IPS DF 6.9 (cell line): ENCODE data around the gene TMTC2.

ENCODE experiments used
- DNase-seq: peaks from one replicate; pipeline ENCODE4 v3.0.0-alpha.2; 2013; ENCODE audit warnings: low read depth, low spot score
- H3K27ac ChIP-seq: one replicate; pipeline ENCODE4 v1.5.1; 2013; ENCODE audit warnings: low read length, control low read depth
- H3K27me3 ChIP-seq: 2 replicates; pipeline ENCODE4 v1.6.1; 2013; ENCODE audit warnings: mild to moderate bottlenecking, low read length; ENCODE audit not compliant: control insufficient read depth, insufficient read depth
- H3K36me3 ChIP-seq: 2 replicates; pipeline ENCODE4 v1.6.1; 2013; ENCODE audit warnings: low read length; ENCODE audit not compliant: control insufficient read depth, insufficient read depth
- H3K4me1 ChIP-seq: 2 replicates; pipeline ENCODE4 v1.6.1; 2013; ENCODE audit warnings: low read length; ENCODE audit not compliant: control insufficient read depth, insufficient read depth
- H3K4me3 ChIP-seq: 2 replicates; pipeline ENCODE4 v1.5.1; 2013; ENCODE audit warnings: mild to moderate bottlenecking, low read length
- H3K9me3 ChIP-seq: 2 replicates; pipeline ENCODE4 v1.6.1; 2013; ENCODE audit warnings: low read length, inconsistent platforms; ENCODE audit not compliant: control insufficient read depth, insufficient read depth
- WGBS: extraction: QIAGEN DNeasy Blood & Tissue Kit; methylation state at CpG from one replicate; pipeline ENCODE4 v1.1.7; 2013; ENCODE audit warnings: mixed read lengths, missing lambda C conversion rate; ENCODE audit not compliant: insufficient read length, insufficient coverage; 5-methylcytosine and 5-hydroxymethylcytosine counted together

Gene TMTC2

GRCh38 chr12:82725741-82726140, 39.0 kb downstream of the TMTC2 start:
- Histone ChIP-seq H3K9me3 (no peaks in the 10 kb centered on the region), H3K27ac (no peak overlapping the region), H3K4me1 (no peaks in the 10 kb centered on the region), H3K4me3 (no peak overlapping the region), H3K36me3 (no peaks in the 10 kb centered on the region), H3K27me3 (no peaks in the 10 kb centered on the region)
- no peak for DNase-seq
- no CpG with 5 or more reads among the region's 1 CpG for WGBS

DNA sequence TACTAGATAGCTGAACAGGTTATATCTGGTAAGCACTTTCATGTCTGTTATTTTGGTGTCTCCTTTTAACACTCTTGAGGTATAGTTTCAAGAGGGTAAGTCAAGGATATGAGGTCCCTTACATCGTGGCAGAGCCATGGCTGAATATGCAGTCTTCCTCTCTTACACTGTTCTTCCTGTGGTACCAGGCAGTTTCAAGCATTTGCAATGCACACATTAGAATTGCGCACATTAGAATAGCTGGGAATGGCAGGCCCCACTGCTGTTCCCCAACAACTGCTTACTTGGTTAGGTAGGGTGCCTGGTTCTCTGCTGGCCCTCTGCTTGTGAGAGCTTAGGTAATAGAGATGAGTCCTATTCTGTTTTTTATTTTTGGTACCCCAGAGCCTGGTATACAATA, 41.2 kb downstream of the TMTC2 start:
- H3K9me3 ChIP-seq, result no peaks in the 10 kb centered on the region
- no peaks in the 10 kb centered on the region for H3K4me1 ChIP-seq
- no peak overlapping the region for H3K4me3 ChIP-seq
- no peaks in the 10 kb centered on the region for H3K36me3 ChIP-seq
- no peaks in the 10 kb centered on the region for H3K27me3 ChIP-seq
- H3K27ac ChIP-seq, result no peak overlapping the region
- WGBS, result no CpG with 5 or more reads among the region's 2 CpGs
- DNase-seq, result no peak

GRCh38 chr12:82728710-82729109, 42.0 kb downstream of the TMTC2 start:
- no peaks in the 10 kb centered on the region for H3K4me1 ChIP-seq
- no peaks in the 10 kb centered on the region for H3K27me3 ChIP-seq
- no peak for DNase-seq
- no peaks in the 10 kb centered on the region for H3K9me3 ChIP-seq
- H3K36me3 ChIP-seq, result no peaks in the 10 kb centered on the region
- no peak overlapping the region for H3K4me3 ChIP-seq
- H3K27ac ChIP-seq, result no peak overlapping the region
- no CpG with 5 or more reads among the region's 22 CpGs for WGBS

DNA sequence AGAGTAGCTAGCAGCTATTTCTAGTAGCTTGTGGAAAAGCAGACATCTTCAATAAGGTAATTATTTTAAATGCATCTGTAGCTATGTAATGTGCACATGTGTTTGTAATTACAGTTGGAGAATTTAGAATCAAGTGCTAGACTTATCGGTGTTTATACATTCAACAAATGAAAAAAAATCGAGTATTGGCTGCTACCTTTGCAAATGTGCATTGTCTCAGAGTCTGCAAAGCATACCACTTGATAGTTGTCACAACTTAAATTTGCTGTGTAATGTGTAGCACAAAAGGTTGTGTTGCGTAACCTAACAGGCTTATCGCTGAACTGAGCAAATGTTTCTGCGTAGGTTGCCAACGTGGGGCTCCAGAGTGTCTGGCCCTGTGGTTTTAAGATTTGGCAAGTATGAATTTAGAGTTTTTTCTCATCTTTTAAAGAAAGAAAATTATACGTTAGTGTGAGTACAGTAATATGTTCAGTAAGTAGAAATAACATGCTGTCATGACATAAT, 44.3 kb downstream of the TMTC2 start:
- H3K4me3 ChIP-seq, result no peak overlapping the region
- DNase-seq, result no peak
- H3K9me3 ChIP-seq, result no peaks in the 10 kb centered on the region
- H3K27ac ChIP-seq, result no peak overlapping the region
- H3K4me1 ChIP-seq, result no peaks in the 10 kb centered on the region
- no peaks in the 10 kb centered on the region for H3K27me3 ChIP-seq
- H3K36me3 ChIP-seq, result no peaks in the 10 kb centered on the region
- WGBS, result 100% methylated on average over 1 of the region's 7 CpGs

- no CpG with 5 or more reads among the region's 7 CpGs for WGBS
- Histone ChIP-seq H3K4me1 (no peaks in the 10 kb centered on the region), H3K36me3 (no peaks in the 10 kb centered on the region), H3K9me3 (no peaks in the 10 kb centered on the region), H3K27me3 (no peaks in the 10 kb centered on the region), H3K27ac (no peak overlapping the region), H3K4me3 (no peak overlapping the region)
- no peak for DNase-seq
These were observed 53.7 kb downstream of the TMTC2 start for GRCh38 chr12:82740129-82741000.

GRCh38 chr12:82745063-82745674, 58.5 kb downstream of the TMTC2 start:
- WGBS, result no CpG with 5 or more reads among the region's 4 CpGs
- Histone ChIP-seq H3K27me3 (no peaks in the 10 kb centered on the region), H3K27ac (no peak overlapping the region), H3K36me3 (no peaks in the 10 kb centered on the region), H3K4me3 (no peak overlapping the region), H3K4me1 (no peaks in the 10 kb centered on the region), H3K9me3 (no peaks in the 10 kb centered on the region)
- no peak for DNase-seq

DNA sequence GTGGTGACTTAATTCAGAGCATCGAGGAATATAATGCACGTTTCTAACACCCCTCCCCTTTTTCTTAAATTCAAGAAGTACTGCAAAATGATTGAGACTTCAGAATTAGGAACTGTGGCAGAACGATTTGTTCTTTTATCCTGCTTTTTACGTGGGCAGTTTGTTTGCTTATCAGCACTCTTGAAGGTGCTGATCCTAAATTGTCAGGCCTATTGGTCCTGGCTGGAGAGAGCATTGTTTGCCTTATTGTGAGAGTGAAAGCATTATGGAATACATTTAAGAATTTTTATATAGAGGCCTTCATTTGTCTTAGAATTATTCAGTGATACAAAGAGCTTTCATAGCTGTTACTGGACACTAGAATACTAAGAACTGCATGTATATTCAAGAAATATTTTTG, 59.1 kb downstream of the TMTC2 start:
- H3K36me3 ChIP-seq, result no peaks in the 10 kb centered on the region
- DNase-seq, result no peak
- H3K4me1 ChIP-seq, result no peaks in the 10 kb centered on the region
- no CpG with 5 or more reads among the region's 4 CpGs for WGBS
- H3K9me3 ChIP-seq, result no peaks in the 10 kb centered on the region
- no peak overlapping the region for H3K27ac ChIP-seq
- no peak overlapping the region for H3K4me3 ChIP-seq
- H3K27me3 ChIP-seq, result no peaks in the 10 kb centered on the region

- H3K27ac ChIP-seq, result no peak overlapping the region
- no CpG with 5 or more reads among the region's 2 CpGs for WGBS
- H3K9me3 ChIP-seq, result no peaks in the 10 kb centered on the region
- H3K36me3 ChIP-seq, result no peaks in the 10 kb centered on the region
- DNase-seq, result no peak
- H3K4me3 ChIP-seq, result no peak overlapping the region
- H3K4me1 ChIP-seq, result no peaks in the 10 kb centered on the region
- no peaks in the 10 kb centered on the region for H3K27me3 ChIP-seq
These were observed 60.0 kb downstream of the TMTC2 start for GRCh38 chr12:82746668-82747067.

GRCh38 chr12:82749015-82749414, 62.3 kb downstream of the TMTC2 start:
- H3K9me3 ChIP-seq, result no peaks in the 10 kb centered on the region
- no peak overlapping the region for H3K4me3 ChIP-seq
- no peaks in the 10 kb centered on the region for H3K27me3 ChIP-seq
- no peak for DNase-seq
- H3K27ac ChIP-seq, result no peak overlapping the region
- H3K36me3 ChIP-seq, result no peaks in the 10 kb centered on the region
- no CpG with 5 or more reads among the region's 4 CpGs for WGBS
- H3K4me1 ChIP-seq, result no peaks in the 10 kb centered on the region

GRCh38 chr12:82754856-82755255, 68.2 kb downstream of the TMTC2 start:
- DNase-seq, result no peak
- Histone ChIP-seq H3K36me3 (no peaks in the 10 kb centered on the region), H3K27me3 (no peaks in the 10 kb centered on the region), H3K27ac (no peak overlapping the region), H3K4me1 (no peaks in the 10 kb centered on the region), H3K4me3 (no peak overlapping the region), H3K9me3 (no peaks in the 10 kb centered on the region)
